Mesodermal cell (in vitro differentiated cells): ENCODE measurements around the gene ELF2. TPM values are rescaled to one million over a fixed set of nuclear protein-coding genes. Genes with fewer than 3 reads are reported as not detected.
"Not testable (repeated sequence)": the region's sequence is repeated elsewhere in the genome, so short reads cannot be mapped to it uniquely, and the experiment has no call there.

Experiments
- H3K27ac ChIP-seq: 2 replicates; pipeline ENCODE4 v1.7.0; 2013; ENCODE audit warnings: mild to moderate bottlenecking, low read depth, low read length, moderate library complexity; ENCODE audit not compliant: severe bottlenecking
- H3K36me3 ChIP-seq: 2 replicates; pipeline ENCODE4 v1.7.1; 2013; ENCODE audit warnings: mild to moderate bottlenecking, low read length, moderate library complexity; ENCODE audit not compliant: control insufficient read depth, insufficient read depth
- H3K4me1 ChIP-seq: one replicate; pipeline ENCODE4 v1.7.1; 2013; ENCODE audit warnings: mild to moderate bottlenecking, low read length; ENCODE audit not compliant: insufficient read depth, control insufficient read depth, poor library complexity, severe bottlenecking
- H3K4me3 ChIP-seq: 2 replicates; pipeline ENCODE4 v1.7.0; 2013; ENCODE audit warnings: low read length, control low read depth, mild to moderate bottlenecking; ENCODE audit not compliant: insufficient read depth, poor library complexity, severe bottlenecking; ENCODE audit errors: extremely low read depth
- H3K9me3 ChIP-seq: 2 replicates; pipeline ENCODE4 v1.7.1; 2013; ENCODE audit warnings: mild to moderate bottlenecking, low read length, moderate library complexity; ENCODE audit not compliant: control insufficient read depth
- WGBS, 2 experiments: methylation state at CpG; one replicate each; pipeline ENCODE4 v1.1.5; 2013; ENCODE audit warnings: missing lambda C conversion rate in 2 of 2; ENCODE audit not compliant: insufficient coverage in 2 of 2; 5-methylcytosine and 5-hydroxymethylcytosine counted together
- polyA plus RNA-seq, 2 experiments: library from polyadenylated mRNA; stranded (reverse); fragments of 50-300 nt; gene quantifications; one replicate each; pipeline ENCODE4 v1.2.3, GENCODE V29; 2013

ELF2 gene
- 26.8 TPM for polyA plus RNA-seq (2013, experiment 1 of 2)
- polyA plus RNA-seq (2013, experiment 2 of 2): 26.7 TPM

DNA sequence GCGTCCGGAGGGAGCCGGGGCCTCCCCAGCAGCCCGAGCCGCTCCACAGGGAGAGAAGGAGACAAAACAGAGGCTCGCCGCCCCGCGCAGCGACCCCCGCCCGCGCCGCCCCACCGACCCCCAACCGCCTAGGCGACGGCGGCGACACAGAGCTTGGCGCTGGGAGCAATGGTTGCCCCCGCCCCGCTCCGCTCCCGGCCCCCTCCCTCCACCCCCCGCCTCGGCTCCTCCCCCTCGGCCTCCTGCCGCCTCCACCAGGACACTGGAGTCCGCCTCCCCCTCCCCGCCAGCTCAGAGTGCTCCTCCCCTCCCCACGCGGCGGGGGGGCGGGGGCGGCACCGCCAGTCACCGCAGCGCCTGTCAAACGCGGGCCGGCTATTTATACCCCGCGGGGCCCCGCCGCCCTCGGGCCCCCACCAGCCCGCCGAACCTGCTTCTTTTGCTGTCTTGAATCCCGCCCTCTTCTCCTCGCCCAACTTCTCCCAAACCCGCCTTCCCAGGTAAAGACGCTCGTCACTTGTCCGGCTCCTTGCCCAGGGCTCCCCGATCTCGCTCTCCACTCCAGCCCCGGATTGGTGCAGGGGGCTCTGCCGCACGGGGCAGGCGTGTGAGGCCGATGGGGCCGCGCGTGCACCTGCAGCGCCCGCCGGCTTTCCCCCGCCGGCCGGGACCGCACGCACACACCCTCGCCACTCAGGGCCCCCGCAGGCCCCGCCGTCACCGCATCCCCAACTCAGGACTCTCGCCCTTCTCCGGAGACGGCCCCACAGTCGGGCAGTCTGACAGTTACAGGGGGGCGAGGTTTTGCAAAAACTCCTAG, at the start of gene ELF2:
Gene ELF2, minus strand, starts transcription at position 170 of the 820 bp plus-strand sequence. CDS start 39,517 bp downstream, outside the sequence.
- 0 to 1% methylated on average over 34 to 39 of the region's 83 CpGs for WGBS, 2 experiments
- Histone ChIP-seq H3K4me1 (peaks cover 2% of the 10 kb centered on the region), H3K36me3 (no peaks in the 10 kb centered on the region), H3K27ac (peak within 1 kb of the TSS; percentile 91), H3K4me3 (peak within 1 kb of the TSS; percentile 89), H3K9me3 (no peaks in the 10 kb centered on the region)

DNA sequence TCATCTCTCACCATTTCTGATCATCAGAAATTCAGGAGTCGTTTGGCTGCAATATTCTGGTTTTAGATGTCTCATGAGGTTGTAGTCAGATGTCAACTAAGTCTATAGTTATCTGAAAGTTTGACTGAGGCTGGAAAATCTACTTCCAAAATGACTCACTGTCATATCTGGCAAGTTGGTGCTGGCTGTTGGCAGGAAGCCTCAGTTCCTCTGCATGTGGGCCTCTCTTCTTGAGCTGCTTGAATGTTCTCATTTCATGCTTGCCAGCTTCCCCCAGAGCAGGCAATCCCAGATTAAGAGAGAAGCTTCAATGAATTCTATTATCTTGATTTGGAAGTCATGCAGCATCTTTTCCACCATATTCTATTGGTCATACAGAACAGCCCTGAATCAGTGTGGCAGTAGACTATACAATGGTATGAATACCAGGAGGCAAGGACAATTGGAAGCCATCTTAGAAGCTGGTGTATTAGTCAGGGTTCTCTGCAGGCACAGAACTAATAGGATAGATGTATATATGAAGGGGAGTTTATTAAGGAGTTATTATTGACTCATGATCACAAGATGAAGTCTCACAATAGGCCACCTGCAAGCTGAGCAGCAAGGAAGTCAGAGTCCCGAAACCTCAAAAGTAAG, 46.8 kb upstream of the ELF2 start:
- Histone ChIP-seq H3K9me3 (no peaks in the 10 kb centered on the region), H3K4me1 (no peaks in the 10 kb centered on the region), H3K36me3 (no peaks in the 10 kb centered on the region), H3K27ac (no peak overlapping the region), H3K4me3 (no peak overlapping the region)
- WGBS, 2 experiments: 82 to 100% methylated on average over 1 to 2 of the region's 2 CpGs

DNA sequence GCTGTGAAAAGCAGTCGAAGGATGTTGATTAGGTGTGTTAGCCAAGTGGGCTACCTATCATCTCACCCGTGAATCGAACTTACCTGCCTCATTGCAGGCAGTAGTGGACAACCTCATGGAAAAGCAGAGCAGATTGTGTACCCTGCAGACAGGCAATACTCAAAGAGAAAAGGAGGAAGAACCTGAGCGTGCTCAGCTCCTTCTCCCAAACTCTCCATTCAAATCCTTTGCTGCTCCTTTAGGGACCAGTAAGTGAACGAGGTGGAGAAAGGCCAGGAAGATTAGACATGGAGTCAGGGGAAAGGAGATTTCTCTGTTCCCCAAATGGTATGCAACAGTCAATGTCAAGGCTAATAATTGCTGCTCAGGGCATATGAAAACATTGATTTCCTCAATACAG, 45.2 kb upstream of the ELF2 start:
- WGBS, 2 experiments: 94 to 100% methylated on average over 3 to 4 of the region's 5 CpGs
- H3K4me3 ChIP-seq: no peak overlapping the region
- no peaks in the 10 kb centered on the region for H3K9me3 ChIP-seq
- no peak overlapping the region for H3K27ac ChIP-seq
- H3K36me3 ChIP-seq: no peaks in the 10 kb centered on the region
- H3K4me1 ChIP-seq: no peaks in the 10 kb centered on the region

DNA sequence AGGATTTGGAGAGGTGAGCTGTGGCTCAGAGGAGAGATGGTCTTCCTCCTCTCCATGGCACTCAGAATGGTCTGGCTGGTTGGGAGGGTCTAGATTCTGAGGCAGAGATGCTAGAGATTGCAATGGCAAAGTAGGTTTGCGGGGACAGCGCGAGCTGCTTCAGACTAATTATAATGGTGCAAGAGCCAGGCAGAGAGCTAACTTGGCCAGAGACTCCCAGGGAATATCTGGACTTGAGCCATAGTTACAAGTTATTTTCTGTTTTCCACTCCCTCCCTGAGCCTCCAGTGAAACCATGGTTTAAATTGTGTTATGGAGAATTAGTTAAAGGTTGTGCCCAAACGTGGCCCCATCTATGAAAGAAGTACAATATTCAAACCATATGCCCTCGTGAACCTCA, 44.7 kb upstream of the ELF2 start:
- no peak overlapping the region for H3K4me3 ChIP-seq
- no peaks in the 10 kb centered on the region for H3K4me1 ChIP-seq
- H3K9me3 ChIP-seq: no peaks in the 10 kb centered on the region
- 100% methylated on average over 3 of the region's 5 CpGs; no CpG with 5 or more reads in 1 of the 2 experiments for WGBS, 2 experiments
- no peak overlapping the region for H3K27ac ChIP-seq
- no peaks in the 10 kb centered on the region for H3K36me3 ChIP-seq

DNA sequence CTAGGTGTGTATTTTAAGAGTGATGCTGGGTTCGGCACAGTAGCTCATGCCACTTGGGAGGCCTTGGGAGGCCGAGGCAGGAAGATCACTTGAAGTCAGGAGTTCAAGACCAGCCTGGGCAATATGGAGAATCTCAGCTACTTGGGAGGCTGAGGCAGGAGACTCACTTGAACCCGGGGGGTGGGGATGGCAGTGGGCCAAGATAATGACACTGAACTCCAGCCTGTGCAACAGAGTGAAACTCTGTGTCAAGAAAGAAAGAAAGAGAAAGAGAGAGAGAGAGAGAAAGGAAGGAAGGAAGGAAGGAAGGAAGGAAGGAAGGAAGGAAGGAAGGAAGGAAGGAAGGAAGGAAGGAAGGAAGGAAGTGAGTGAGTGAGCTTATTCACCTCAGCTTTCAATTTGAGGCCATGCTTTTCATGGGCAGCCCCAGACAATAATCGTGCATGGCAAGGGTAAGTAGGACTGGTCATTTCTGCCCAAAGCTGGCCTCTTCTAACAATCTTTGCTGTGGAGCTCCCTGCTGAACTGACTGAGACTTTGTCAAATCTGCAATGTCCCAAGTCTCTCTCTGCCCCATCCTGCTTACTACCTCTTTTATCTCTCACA, 42.5 kb upstream of the ELF2 start:
- Histone ChIP-seq H3K4me1 (no peaks in the 10 kb centered on the region), H3K27ac (no peak overlapping the region), H3K36me3 (no peaks in the 10 kb centered on the region), H3K9me3 (no peaks in the 10 kb centered on the region), H3K4me3 (no peak overlapping the region)
- 90 to 95% methylated on average over 4 of the region's 4 CpGs for WGBS, 2 experiments

DNA sequence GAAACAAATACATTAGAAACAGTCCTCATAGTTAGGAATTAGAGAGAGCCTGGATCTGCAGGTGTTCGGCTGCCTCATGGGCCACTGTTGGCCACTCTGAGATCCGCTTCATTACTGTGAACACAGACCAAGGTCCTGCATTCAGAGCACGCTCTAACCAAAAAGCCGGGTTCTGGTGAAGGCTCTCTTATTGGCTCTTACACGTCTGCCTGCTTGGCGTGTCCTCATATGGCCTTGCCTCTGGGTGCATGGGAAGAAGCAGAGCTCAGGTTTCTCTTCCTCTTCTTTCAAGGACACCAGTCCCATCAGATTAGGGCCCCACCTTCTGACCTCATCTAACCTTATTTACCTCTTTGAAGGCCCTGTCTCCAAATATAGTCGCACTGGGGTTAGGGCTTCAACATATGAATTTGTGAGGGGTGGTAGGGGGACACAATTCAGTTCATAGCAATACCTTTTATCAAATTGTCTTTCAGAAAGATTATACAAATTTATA, 37.1 kb upstream of the ELF2 start:
- WGBS, 2 experiments: 43 to 60% methylated on average over 5 of the region's 7 CpGs
- Histone ChIP-seq H3K4me3 (no peak overlapping the region), H3K36me3 (no peaks in the 10 kb centered on the region), H3K9me3 (no peaks in the 10 kb centered on the region), H3K4me1 (peaks cover 3% of the 10 kb centered on the region), H3K27ac (no peak overlapping the region)

DNA sequence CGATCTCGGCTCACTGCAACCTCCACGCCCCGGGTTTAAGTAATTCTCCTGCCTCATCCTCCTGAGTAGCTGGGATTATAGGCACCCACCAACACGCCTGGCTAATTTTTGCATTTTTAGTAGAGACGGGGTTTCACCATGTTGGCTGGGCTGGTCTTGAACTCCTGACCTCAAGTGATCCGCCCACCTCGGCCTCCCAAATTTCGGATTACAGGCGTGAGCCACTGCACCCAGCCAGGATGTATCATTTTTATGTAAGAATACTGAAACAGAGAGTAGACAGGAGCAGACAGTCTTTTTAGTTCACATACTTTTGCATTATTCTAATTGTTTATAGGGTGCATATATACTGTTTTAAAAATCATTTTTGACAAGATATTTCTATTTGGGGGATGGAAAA, 36.6 kb upstream of the ELF2 start:
- H3K9me3 ChIP-seq, H3K36me3 ChIP-seq, H3K27ac ChIP-seq, H3K4me1 ChIP-seq, H3K4me3 ChIP-seq: not testable (repeated sequence)
- 92 to 94% methylated on average over 8 of the region's 10 CpGs for WGBS, 2 experiments

DNA sequence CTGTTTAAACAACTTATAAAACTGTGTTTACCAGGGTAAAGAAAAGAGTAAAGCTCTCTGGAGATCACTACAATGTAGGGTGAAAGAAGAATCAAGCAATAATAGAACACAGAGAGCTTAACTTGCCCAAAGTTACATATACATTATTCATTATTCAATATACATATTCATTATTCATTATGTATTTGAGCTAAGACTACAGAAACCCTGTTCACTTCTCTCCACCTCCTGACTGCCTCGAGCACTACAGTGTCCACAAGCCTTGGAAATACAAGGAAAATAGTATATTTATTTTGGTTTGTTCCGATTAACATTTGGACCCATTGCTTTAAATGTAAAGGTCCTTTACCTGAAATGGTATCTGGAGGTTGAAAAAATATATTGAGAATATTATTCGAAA, 35.9 kb upstream of the ELF2 start:
- no peaks in the 10 kb centered on the region for H3K9me3 ChIP-seq
- no peak overlapping the region for H3K4me3 ChIP-seq
- no peak overlapping the region for H3K27ac ChIP-seq
- H3K36me3 ChIP-seq: no peaks in the 10 kb centered on the region
- 100% methylated on average over 1 to 2 of the region's 3 CpGs for WGBS, 2 experiments
- peaks cover 3% of the 10 kb centered on the region for H3K4me1 ChIP-seq

DNA sequence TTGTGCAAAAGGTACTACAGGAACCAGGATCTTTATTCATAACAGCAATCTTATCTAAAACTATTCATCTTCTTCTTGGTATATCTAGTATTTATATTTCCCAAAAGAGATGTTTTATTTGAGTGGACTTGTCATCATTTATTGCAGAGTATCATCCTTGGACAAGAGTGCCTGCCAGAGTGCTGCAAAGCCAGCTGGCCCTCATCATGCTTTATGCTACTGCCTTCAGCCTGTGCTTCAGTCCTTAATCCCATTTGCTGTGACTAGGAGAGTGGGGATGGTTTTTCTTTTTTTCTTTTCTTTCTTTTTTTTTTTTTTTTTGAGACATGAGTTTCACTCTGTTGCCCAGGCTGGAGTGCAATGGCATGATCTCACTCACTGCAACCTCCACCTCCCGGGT, 33.5 kb upstream of the ELF2 start:
- H3K4me1 ChIP-seq: peaks cover 3% of the 10 kb centered on the region
- no peaks in the 10 kb centered on the region for H3K36me3 ChIP-seq
- no peak overlapping the region for H3K4me3 ChIP-seq
- H3K9me3 ChIP-seq: no peaks in the 10 kb centered on the region
- whole genome bisulfite sequencing, 2 experiments: 80 to 83% methylated on average over 1 of the region's 1 CpG
- no peak overlapping the region for H3K27ac ChIP-seq

DNA sequence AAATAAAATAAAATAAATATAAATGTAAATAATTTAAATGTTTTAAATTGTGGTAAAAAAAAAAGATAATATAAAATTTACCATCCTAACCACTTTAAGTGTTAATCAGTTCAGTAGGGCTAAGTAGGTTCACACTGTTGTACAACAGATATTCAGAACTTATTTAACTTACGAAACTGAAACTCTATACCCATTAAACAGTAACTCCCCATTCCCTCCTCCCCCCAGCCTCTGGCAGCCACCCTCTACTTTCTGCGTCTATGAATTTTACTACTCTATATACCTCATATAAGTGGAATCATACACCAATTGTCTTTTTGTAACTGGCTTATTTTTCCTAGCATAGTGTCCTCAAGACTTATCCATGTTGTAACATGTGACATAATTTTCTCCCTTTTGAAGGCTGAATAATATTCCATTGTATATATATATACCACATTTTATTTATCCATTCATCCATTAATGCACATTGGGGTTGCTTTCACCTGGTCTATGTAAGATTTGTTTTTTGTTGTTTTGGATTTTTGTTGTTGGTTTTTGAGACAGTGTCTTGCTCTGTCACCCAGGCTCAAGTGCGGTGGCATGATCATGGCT, 32.5 kb upstream of the ELF2 start:
- H3K27ac ChIP-seq: no peak overlapping the region
- no peaks in the 10 kb centered on the region for H3K9me3 ChIP-seq
- H3K36me3 ChIP-seq: no peaks in the 10 kb centered on the region
- H3K4me3 ChIP-seq: no peak overlapping the region
- WGBS, 2 experiments: 94 to 100% methylated on average over 2 of the region's 3 CpGs
- peaks cover 3% of the 10 kb centered on the region for H3K4me1 ChIP-seq
